ENCODE measurements around the gene LIN28B.

- TF ChIP-seq CTCF (IDR thresholded peaks at IDR 0.05; ENCODE audit: borderline replicate concordance, extremely low read depth, low read length, poor library complexity, severe bottlenecking) = no peak
- TF ChIP-seq EZH2 (IDR thresholded peaks at IDR 0.05; ENCODE audit: borderline replicate concordance, low read depth, low read length, severe bottlenecking) = no peak
These were observed 137.3 kb downstream of the LIN28B start for GRCh38 chr6:105094133-105094640.

Data from DND-41 (cell line).